ENCODE measurements around the gene ATP10A.

DNA sequence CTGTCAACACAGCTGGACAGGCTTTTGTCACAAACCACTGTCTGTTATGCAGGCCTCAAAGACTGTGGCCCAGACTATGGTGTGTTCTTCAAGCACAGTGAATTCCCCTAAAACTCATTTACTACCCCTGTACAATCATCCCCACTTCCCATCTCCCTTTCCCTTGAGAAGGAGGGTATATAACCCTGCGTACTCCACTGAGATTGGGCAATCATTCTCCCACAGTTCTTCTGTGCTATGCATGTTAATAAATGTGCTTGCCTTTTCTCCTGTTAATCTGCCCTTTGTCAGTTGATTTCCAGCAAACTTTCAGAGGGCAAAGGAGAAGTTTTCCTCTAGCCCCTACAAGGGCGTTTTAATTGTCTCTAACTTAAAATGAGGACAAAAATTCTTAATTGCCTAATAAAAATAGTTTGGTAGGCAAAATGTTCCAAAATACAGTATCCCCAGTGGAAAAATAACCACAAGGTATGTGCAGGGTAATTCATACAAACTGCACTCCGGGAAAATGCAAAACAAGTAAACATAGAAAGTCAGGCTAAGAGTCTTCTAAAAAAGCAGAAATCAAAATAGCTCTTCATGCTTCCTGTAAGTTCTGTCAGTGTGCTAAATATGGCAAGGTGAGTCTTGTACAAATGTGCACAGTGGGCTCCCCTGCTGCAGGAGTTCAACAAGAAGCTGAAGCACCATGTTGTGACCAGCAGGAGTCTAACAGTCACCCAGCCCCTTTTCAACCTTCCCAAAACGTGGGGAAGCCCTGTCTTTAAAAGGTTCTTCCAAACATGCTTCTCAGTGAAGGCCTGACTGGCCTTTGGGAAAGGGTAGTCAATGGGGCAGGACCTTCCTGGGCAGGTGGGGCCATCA is 10.2 kb downstream of the ATP10A start:
- TF ChIP-seq CTCF (IDR thresholded peaks at IDR 0.05; ENCODE audit: poor library complexity, severe bottlenecking) (no peak), RAD21 (conservative IDR thresholded peaks at IDR 0.05) (no peak)

Data from neural cell (in vitro differentiated cells).